ENCODE results near the gene TNPO1. TPM values are rescaled to one million over a fixed set of nuclear protein-coding genes. Genes with fewer than 3 reads are reported as not detected.

The TNPO1 gene
- total and polyA plus RNA-seq, 2 experiments from 2014 or later: 98.9 to 167 TPM

DNA sequence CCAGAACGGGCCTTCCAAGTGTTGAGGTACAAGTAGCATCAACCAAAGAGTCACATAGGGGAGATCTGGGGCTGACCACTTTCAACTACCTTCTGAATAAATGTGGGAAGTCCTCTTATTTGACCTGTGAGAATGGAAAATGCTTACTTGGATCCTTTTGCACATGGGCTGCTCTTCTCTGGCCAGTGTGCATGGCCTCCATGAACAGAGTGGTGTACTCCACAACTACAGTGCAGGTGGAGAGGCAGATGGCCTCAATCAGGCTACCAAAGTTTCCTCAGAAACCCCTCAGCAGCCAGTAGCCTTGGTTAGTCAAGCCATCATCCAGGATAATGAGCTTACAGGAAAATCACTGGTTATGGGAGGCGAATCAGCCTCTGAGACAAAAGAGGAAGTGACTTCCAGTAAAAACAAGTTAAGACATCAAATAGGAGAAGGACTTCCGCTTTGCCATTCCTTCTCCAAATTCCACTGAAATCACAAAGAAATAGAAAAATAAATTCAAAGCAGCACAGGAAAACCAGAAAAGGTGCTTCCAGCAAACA, 121.1 kb downstream of the TNPO1 start:
- H3K27me3 ChIP-seq (replicated peaks; ENCODE audit: insufficient read depth): no peaks in the 10 kb centered on the region
- no peaks in the 10 kb centered on the region for H3K79me2 ChIP-seq (ENCODE audit: insufficient read depth)
- 77 to 86% methylated on average over 3 of the region's 3 CpGs for WGBS, 2 experiments (ENCODE audit: low coverage in 1 of 2, low lambda C conversion rate in 2 of 2, missing lambda C conversion rate in 2 of 2)
- H3K4me2 ChIP-seq (ENCODE audit: unreplicated experiment): no peak overlapping the region
- H3K36me3 ChIP-seq (ENCODE audit: low read depth): no peaks in the 10 kb centered on the region
- no peak overlapping the region for H3K4me3 ChIP-seq
- no peaks in the 10 kb centered on the region for H3F3A ChIP-seq (ENCODE audit: insufficient read depth)
- no peaks in the 10 kb centered on the region for H3K9me3 ChIP-seq (ENCODE audit: low read depth)
- no peak overlapping the region for H3K27ac ChIP-seq
- no peak overlapping the region for H2AFZ ChIP-seq
- in situ Hi-C loops (cut with MboI): no loop called here
- DNase-seq: no peak
- H3K9ac ChIP-seq: no peak overlapping the region
- TF ChIP-seq EZH2 (IDR thresholded peaks at IDR 0.05; ENCODE audit: insufficient read depth, poor library complexity, severe bottlenecking): no peak
- TF ChIP-seq EZH2phosphoT487 (IDR thresholded peaks at IDR 0.05; ENCODE audit: insufficient read depth, low read depth): no peak
- no peaks in the 10 kb centered on the region for H3K4me1 ChIP-seq (ENCODE audit: insufficient read depth)
- H4K20me1 ChIP-seq (ENCODE audit: insufficient read depth): no peaks in the 10 kb centered on the region
- H3K9me2 ChIP-seq (ENCODE audit: insufficient read depth): no peaks in the 10 kb centered on the region

DNA sequence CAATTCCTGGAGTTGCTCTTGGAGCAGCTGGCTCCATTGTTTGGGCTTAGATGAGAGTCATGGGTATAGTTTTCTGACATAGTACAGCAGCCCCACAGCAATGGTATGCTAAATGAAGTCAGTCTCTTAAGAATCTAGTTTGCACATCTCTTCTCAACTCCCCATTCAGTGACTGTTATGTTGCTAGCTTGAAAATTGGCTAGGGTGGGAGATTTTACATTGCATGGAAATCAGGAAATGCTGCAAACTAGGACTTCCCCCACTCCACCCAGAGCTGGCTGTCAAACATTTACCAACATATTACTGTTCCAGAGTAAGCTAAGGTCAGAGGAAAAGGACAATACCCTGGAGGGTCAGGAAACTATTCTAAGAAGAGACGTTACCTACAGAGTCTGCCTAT, 121.7 kb downstream of the TNPO1 start:
- H4K20me1 ChIP-seq (ENCODE audit: insufficient read depth): no peaks in the 10 kb centered on the region
- no peak for TF ChIP-seq EZH2 (IDR thresholded peaks at IDR 0.05; ENCODE audit: insufficient read depth, poor library complexity, severe bottlenecking)
- TF ChIP-seq EZH2phosphoT487 (IDR thresholded peaks at IDR 0.05; ENCODE audit: insufficient read depth, low read depth): no peak
- H3K27ac ChIP-seq: no peak overlapping the region
- no peaks in the 10 kb centered on the region for H3K27me3 ChIP-seq (replicated peaks; ENCODE audit: insufficient read depth)
- no peaks in the 10 kb centered on the region for H3K9me3 ChIP-seq (ENCODE audit: low read depth)
- no peak overlapping the region for H2AFZ ChIP-seq
- H3K9ac ChIP-seq: no peak overlapping the region
- 78 to 93% methylated on average over 1 of the region's 1 CpG for WGBS, 2 experiments (ENCODE audit: low coverage in 1 of 2, low lambda C conversion rate in 2 of 2, missing lambda C conversion rate in 2 of 2)
- no peaks in the 10 kb centered on the region for H3F3A ChIP-seq (ENCODE audit: insufficient read depth)
- no peak overlapping the region for H3K4me3 ChIP-seq
- no peaks in the 10 kb centered on the region for H3K9me2 ChIP-seq (ENCODE audit: insufficient read depth)
- H3K79me2 ChIP-seq (ENCODE audit: insufficient read depth): no peaks in the 10 kb centered on the region
- no peaks in the 10 kb centered on the region for H3K4me1 ChIP-seq (ENCODE audit: insufficient read depth)
- no peaks in the 10 kb centered on the region for H3K36me3 ChIP-seq (ENCODE audit: low read depth)
- DNase-seq: no peak
- H3K4me2 ChIP-seq (ENCODE audit: unreplicated experiment): no peak overlapping the region
- in situ Hi-C loops (cut with MboI): no loop called here

DNA sequence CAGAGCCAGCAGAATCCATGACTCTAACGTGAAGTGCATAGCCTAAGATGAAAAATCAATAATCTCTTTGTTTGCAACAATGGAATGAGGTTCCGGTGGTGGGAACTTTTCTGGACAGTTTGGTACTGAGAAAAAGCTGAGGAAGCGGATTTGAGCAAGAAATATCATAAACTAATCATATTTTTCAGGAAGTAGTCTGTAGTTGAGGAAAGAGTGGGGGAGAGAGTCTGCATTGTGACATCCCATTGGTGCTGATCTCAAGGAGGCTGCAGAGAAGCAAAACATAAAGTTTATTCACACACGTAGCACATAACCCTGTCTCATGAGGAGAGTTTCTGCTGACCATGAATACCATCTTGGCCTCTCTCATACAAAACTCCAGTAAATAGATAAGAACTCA, 123.6 kb downstream of the TNPO1 start:
- Histone ChIP-seq H2AFZ (no peak overlapping the region), H3K79me2 (ENCODE audit: insufficient read depth) (no peaks in the 10 kb centered on the region), H3F3A (ENCODE audit: insufficient read depth) (no peaks in the 10 kb centered on the region), H3K36me3 (ENCODE audit: low read depth) (no peaks in the 10 kb centered on the region), H3K4me3 (no peak overlapping the region), H3K27ac (no peak overlapping the region), H4K20me1 (ENCODE audit: insufficient read depth) (no peaks in the 10 kb centered on the region), H3K27me3 (replicated peaks; ENCODE audit: insufficient read depth) (no peaks in the 10 kb centered on the region), H3K4me2 (ENCODE audit: unreplicated experiment) (no peak overlapping the region), H3K9me3 (ENCODE audit: low read depth) (no peaks in the 10 kb centered on the region), H3K4me1 (ENCODE audit: insufficient read depth) (no peaks in the 10 kb centered on the region), H3K9ac (no peak overlapping the region), H3K9me2 (ENCODE audit: insufficient read depth) (no peaks in the 10 kb centered on the region)
- DNase-seq: no peak
- WGBS, 2 experiments (ENCODE audit: low coverage in 1 of 2, low lambda C conversion rate in 2 of 2, missing lambda C conversion rate in 2 of 2): 40 to 45% methylated on average over 4 of the region's 4 CpGs
- TF ChIP-seq EZH2phosphoT487 (IDR thresholded peaks at IDR 0.05; ENCODE audit: insufficient read depth, low read depth) (no peak), EZH2 (IDR thresholded peaks at IDR 0.05; ENCODE audit: insufficient read depth, poor library complexity, severe bottlenecking) (no peak)
- in situ Hi-C loops (cut with MboI): no loop called here

DNA sequence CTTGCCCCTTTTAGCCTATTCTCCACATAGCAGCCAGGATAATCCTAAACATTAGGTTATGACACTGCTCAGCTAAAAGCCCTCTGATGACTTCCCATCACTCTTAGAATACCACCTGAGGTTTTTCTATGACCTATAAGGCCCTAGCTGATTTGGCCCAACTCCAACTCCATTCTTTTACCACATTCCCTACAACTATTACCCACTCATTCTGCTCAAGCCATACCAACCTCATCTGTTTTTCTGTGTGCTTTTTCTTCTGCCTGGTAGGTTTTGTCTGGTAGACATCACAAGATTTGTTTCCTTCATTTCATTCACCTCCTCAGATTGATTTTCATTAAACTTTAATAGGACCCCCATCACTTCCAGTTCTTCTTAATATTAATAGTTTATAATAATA, 126.8 kb downstream of the TNPO1 start:
- Histone ChIP-seq H3K27me3 (replicated peaks; ENCODE audit: insufficient read depth) (no peaks in the 10 kb centered on the region), H3K4me2 (ENCODE audit: unreplicated experiment) (no peak overlapping the region), H3K4me3 (no peak overlapping the region), H3K9me3 (ENCODE audit: low read depth) (no peaks in the 10 kb centered on the region), H3K36me3 (ENCODE audit: low read depth) (no peaks in the 10 kb centered on the region), H3K4me1 (ENCODE audit: insufficient read depth) (no peaks in the 10 kb centered on the region), H3K79me2 (ENCODE audit: insufficient read depth) (no peaks in the 10 kb centered on the region), H3F3A (ENCODE audit: insufficient read depth) (no peaks in the 10 kb centered on the region), H2AFZ (no peak overlapping the region), H3K9me2 (ENCODE audit: insufficient read depth) (no peaks in the 10 kb centered on the region), H3K9ac (no peak overlapping the region), H3K27ac (no peak overlapping the region), H4K20me1 (ENCODE audit: insufficient read depth) (no peaks in the 10 kb centered on the region)
- no peak for DNase-seq
- in situ Hi-C loops (cut with MboI): no loop called here
- no peak for TF ChIP-seq EZH2phosphoT487 (IDR thresholded peaks at IDR 0.05; ENCODE audit: insufficient read depth, low read depth)
- no peak for TF ChIP-seq EZH2 (IDR thresholded peaks at IDR 0.05; ENCODE audit: insufficient read depth, poor library complexity, severe bottlenecking)

DNA sequence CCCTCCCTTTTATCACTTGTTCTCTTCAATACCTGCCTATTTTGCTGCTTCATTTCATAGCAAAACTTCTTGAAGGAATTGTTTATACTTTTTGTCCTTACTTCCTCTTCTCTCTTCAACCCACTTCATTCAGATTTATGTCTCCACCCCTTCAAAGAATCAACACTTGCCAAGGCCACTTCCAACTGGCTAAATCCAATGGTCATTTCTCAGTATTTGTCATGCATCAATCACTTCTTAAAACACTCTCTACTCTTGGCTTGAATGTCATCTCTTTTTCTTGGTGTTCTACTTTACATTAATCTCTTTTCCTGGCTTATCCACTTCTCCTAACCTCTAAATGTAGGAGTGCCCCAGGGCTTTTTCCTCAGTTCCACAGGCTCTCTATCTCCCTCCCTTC, 131.0 kb downstream of the TNPO1 start:
- H3K9me3 ChIP-seq (ENCODE audit: low read depth): no peaks in the 10 kb centered on the region
- TF ChIP-seq EZH2 (IDR thresholded peaks at IDR 0.05; ENCODE audit: insufficient read depth, poor library complexity, severe bottlenecking): no peak
- no peak for TF ChIP-seq EZH2phosphoT487 (IDR thresholded peaks at IDR 0.05; ENCODE audit: insufficient read depth, low read depth)
- H3K27ac ChIP-seq: no peak overlapping the region
- H4K20me1 ChIP-seq (ENCODE audit: insufficient read depth): no peaks in the 10 kb centered on the region
- no peak overlapping the region for H3K4me3 ChIP-seq
- H3K4me1 ChIP-seq (ENCODE audit: insufficient read depth): peaks cover 17% of the 10 kb centered on the region
- H3K4me2 ChIP-seq (ENCODE audit: unreplicated experiment): no peak overlapping the region
- in situ Hi-C loops (cut with MboI): no loop called here
- no peaks in the 10 kb centered on the region for H3K79me2 ChIP-seq (ENCODE audit: insufficient read depth)
- no peaks in the 10 kb centered on the region for H3K27me3 ChIP-seq (replicated peaks; ENCODE audit: insufficient read depth)
- no peaks in the 10 kb centered on the region for H3K9me2 ChIP-seq (ENCODE audit: insufficient read depth)
- no peaks in the 10 kb centered on the region for H3K36me3 ChIP-seq (ENCODE audit: low read depth)
- DNase-seq: no peak
- H3F3A ChIP-seq (ENCODE audit: insufficient read depth): peaks cover 18% of the 10 kb centered on the region
- no peak overlapping the region for H3K9ac ChIP-seq
- no peak overlapping the region for H2AFZ ChIP-seq

Data from GM23248 (cell line).